GM04504 (cell line): ENCODE results near the gene FGD5.

Experiments
- DNase-seq: peaks from one replicate; pipeline ENCODE4 v3.0.0-alpha.2; 2012; ENCODE audit warnings: low read depth

Gene FGD5, protein sequence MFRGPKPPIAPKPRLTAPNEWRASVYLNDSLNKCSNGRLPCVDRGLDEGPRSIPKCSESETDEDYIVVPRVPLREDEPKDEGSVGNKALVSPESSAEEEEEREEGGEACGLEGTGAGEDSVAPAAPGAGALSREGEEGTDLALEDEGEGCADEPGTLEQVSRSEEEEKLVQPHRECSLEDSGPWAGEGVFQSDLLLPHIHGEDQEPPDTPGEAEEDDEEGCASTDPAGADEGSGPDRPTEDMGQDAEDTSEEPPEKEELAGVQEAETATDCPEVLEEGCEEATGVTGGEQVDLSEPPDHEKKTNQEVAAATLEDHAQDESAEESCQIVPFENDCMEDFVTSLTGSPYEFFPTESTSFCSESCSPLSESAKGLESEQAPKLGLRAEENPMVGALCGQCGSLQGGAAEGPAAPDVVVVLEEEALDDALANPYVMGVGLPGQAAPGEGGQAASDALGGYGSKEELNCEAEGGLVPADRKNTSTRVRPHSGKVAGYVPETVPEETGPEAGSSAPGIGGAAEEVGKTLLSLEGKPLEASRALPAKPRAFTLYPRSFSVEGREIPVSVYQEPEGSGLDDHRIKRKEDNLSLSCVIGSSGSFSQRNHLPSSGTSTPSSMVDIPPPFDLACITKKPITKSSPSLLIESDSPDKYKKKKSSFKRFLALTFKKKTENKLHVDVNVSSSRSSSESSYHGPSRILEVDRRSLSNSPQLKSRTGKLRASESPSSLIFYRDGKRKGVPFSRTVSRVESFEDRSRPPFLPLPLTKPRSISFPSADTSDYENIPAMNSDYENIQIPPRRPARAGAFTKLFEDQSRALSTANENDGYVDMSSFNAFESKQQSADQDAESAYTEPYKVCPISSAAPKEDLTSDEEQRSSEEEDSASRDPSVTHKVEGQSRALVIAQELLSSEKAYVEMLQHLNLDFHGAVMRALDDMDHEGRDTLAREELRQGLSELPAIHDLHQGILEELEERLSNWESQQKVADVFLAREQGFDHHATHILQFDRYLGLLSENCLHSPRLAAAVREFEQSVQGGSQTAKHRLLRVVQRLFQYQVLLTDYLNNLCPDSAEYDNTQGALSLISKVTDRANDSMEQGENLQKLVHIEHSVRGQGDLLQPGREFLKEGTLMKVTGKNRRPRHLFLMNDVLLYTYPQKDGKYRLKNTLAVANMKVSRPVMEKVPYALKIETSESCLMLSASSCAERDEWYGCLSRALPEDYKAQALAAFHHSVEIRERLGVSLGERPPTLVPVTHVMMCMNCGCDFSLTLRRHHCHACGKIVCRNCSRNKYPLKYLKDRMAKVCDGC (N-terminal part only)

DNA sequence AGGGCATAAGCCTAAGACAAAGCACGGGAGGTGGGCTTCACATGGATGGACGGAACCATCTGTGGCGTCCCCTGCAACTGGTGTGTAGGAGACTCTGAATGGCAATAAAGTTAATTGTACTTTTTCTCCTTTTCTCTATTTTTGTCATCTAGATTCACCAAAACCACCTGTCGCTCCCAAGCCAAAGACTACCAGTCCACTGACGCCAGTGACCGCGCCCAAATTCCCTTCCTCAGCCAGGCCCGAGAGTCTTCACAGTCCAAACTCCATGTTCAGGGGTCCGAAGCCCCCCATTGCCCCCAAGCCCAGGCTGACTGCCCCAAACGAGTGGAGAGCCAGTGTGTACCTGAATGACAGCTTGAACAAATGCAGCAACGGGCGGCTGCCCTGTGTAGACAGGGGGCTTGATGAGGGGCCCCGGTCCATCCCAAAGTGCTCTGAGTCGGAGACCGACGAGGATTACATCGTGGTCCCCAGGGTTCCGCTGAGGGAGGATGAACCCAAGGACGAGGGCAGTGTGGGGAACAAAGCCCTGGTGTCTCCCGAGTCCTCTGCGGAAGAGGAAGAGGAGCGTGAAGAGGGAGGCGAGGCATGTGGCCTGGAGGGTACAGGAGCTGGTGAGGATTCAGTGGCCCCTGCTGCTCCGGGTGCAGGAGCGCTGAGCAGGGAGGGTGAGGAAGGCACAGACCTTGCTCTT, at the start of gene FGD5:
Gene FGD5 (plus strand): TSS at position 159 of the 697 bp plus-strand sequence. CDS start 110 bp downstream, at position 269.
- no peak for DNase-seq

DNA sequence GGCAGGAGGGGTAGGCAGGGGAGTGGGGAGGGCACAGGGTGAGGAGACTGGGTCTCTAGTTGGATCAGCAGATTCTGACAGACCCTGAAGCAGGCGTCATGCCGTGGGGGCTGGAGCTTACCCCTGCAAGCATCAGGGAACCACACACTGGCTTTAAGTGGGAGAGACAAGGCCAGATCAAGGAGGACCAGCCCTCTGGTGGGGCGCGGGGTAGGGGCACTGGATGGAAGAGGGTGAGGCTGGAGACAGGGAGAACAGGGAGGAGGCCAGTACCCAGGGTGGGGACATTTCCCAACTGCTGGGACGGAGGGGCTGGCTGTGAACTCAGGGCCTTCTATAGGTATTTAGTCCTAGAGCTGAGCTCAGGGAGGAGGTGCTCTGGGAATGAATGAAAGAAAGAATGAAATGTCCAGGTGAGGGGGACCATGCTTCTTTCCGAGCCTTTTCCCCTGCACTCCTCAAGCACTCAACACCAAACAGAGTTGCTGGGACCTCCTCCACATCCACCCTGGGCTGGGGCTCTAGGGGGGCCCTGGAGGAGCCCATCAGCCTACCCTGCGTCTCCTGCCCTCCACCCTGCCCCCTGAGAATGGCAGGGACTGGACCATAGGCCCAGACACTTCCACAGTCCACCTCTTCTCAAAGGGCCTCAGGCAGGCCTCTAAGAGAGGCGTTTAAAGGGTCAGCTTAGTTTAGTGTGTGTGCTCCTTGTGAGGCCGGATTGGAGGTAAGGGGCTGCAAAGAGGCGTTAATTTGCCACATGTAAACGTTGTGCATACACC, 49.0 kb upstream of the FGD5 start:
- no peak for DNase-seq

DNA sequence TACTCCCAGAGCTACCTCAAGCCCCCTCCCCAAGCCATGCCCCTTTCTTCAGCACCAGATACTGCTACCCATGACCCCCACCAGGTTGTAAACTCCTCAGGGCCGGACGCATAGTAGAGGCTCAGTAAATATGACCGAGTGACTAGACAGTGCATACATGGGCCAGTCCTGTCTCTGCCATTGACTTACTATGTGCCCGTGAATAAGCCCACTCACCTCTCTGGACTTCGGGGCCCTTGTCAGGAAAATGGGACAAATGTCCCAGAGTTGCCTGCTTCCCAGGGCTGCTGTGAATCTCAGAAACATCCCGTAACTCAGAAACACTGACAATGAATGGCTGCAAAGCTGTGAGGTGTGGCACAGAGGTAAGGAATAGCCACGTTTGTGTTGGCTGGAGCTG, 48.2 kb upstream of the FGD5 start:
- no peak for DNase-seq

DNA sequence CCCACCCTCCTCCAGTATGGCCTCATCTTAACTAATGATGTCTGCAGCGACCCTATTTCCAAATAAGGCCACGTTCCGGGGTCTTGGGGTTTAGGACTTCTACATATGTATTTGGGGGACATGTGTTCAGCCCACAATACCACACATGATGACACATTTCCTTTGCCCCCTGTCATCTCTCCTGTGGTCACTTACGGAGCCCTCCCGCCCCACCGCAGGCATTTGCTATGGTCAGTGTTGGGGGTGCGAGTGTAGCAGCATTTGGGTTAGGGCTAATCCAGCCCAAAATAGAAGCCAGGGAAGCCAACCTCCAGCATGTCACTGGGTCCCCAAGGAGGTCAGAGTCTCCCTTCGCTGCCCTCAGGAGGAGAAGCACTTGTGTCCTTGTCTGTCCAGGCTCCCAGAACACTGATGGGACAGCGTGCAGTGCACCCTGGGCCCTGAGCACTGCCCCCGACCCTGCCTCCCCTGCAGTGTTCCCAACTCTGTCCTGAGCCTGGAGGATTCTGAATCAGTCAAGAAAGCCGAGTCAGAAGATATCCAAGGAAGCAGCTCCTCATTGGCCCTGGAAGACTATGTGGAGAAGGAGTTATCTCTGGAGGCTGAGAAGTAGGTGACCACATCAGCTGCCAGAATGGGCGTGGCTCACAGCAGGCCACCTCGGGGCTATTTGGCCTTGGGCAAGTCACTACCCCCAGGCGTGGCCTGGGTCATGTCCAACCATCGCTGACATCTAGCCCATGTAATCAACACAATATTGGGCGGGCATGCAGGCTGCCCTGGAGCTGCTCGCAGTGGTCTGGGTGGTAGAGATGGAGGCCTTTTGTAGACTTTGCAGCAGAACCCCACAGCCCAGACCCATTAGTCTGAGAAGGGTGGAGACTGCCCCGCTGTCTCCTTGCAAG, 46.9 kb upstream of the FGD5 start:
- no peak for DNase-seq

DNA sequence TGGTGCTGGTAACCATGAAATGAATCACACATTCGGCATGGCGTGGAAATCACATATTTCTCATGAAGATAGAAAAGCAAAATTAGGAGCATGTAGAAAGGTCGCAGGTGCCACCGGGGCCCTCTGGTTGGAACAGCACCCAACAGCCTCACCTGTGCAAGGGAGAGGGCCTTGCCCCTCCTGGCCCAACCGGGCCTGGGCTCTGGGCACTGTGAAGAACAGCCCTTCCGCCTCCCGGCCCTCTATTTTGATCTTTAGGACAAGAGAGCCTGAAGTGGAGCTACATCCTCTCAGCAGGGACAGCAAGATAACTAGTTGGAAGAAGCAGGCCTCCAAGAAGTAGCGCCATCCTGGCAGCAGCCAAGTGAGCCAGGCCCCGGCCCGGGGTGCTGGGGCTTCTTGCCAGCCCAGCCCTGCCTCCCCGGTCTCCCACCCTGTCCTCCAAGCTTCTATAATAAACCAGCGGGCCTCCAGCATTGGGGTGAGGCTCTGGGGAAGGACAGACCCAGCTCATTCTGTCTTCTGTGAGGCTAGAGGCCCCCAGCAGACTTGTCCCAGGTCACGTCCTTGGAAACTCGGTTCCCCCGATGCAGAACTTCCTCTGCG, 46.1 kb upstream of the FGD5 start:
- no peak for DNase-seq

DNA sequence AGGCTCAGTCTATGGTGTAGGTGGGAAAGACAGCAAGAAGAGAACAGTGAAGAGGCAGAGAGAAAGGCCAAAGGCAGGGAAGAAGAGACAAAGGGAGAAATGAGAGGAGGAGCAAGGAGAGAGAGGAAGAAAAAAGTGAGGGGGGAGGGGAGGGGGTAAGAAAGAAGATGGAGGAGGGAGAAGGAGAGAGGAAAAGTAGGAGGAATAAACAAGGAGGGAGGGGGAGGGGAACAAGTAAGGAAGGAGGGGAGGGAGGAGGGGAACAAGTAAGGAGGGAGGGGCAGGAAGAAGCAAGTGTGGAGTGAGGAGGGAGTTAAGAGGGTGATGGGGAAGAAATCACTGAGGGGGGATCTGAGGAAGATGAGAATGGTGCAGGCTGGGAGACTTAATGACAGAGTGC, 45.5 kb upstream of the FGD5 start:
- DNase-seq: no peak

DNA sequence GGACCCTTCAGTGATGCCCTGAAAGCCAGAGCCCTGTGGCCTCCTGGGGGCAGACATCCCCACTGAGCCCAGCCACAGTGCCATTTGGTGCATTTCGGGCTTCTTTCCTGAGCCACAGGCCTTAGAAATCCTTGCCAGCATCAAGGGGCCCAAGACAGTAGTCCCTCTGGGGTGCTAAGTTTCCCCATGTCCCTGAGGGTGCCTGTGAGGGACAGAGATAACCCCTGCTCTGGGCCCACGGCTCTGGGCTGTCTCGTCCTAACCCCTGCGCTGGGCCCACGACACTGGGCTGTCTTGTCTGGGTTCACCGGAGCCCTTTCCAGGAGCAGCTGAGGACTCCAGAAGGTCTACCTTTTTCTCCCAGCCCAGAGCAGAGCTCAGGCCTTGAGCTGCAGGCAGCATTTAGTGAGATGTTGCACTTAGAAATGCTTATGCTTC, 45.1 kb upstream of the FGD5 start:
- no peak for DNase-seq

DNA sequence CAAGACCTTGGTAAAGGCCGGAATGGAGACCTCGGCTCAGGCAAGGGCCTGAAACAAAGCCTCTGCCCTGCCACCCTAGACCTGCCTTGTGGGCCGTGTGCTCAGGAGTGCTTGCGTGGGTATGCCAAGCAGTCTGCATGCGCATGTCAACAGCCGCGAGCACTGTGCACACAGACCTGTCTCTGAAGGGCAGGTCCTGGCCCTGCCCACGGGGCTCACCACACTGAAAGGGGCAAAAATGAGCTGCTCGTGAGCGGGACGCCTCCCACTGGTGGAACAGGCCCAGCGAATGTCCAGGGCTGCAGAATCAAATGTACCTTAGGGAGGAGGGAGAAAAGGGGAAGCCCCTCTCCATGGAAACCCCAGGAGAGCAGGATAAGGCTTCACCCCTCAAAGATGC, 44.3 kb upstream of the FGD5 start:
- DNase-seq: no peak

DNA sequence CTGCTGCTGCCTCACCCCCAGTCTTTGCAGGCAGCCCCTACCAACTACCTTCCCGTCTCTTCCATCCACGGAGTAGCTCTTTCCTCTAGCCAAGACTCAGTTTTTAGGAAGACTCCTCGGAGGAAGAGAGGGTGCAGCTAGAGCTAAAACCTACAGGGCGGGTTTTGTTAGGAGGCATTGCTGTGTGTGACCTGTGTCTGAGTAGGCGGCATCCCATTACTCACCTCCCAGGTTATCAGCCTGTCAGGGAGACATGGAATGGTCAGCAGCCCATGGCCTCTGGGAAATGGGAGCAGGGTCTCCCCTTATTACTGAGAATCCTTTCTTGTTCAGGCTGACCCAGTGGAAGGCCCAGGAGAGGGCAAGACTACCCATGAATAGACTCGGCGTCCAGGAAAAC, 43.8 kb upstream of the FGD5 start:
- no peak for DNase-seq

DNA sequence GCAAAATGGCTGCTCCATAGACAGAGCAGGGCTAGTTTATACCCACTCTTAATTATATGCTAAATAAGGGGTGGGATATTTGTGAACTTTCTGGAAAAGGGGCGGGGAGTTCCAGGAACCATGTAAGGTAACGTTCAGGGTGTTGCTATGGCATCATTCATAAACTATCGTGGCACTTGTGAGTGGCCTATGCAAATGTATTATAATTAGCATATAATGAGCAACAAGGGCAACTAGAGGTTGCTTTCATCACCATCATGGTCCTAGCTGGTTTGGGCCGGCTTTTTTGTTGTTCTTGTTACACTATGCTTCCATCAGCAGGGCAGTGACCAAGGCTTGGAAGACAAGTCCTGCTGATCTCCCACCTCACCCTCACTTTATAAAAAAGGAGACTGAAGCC, 43.2 kb upstream of the FGD5 start:
- no peak for DNase-seq

DNA sequence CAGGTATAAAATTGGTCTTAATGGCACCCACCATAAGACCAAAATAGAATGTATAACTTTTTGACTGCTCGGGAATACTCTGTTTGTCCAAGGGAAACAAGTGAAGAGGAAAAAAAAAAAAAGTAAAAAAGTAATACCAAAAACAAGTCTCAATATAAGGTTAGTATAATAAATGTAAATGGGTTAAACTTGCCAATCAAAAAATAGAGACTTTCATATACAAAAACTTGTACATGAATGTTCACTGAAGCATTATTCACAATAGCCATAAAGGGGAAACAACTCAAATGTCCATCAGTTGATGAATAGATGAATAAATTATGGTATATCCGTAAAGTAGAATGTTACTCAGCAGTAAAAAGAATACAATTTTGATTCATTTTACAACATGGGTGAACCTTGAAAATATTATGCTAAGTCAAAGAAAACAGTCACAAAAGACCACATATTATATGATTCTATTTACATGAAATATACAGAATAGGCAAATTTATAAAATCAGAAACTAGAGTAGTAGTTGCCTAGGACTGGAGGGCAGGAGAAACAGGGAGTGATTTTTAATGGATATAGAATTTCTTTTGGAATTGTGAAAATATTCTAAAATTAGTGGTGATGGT, 39.6 kb upstream of the FGD5 start:
- no peak for DNase-seq

DNA sequence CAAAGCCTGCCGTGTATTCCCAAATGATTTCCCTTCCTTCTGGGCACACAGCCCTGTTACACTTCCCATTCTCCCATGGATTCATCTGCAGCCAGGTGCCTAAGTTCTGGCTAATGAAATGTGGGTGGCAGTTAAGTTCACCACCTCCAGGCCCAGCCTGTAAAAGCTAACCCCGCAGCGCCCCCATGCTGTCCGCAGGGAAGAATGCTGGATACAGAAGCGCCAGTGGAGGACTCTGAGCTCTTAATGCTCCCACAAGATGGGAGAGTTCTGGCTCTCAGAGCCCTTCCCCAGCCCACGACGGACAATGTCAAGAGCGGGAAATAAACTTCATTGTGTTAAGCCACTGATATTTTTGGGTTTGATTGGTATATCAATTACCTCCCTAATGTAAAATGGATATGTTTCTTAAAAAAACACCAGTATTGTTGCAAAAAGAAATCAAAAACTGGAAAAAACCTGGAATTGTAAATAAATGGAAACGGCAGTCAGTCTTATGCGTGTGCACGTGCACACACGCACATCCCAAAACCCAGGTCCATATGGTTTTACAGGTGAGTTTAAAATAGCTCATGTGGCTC, 37.7 kb upstream of the FGD5 start:
- DNase-seq: peak; percentile 13

DNA sequence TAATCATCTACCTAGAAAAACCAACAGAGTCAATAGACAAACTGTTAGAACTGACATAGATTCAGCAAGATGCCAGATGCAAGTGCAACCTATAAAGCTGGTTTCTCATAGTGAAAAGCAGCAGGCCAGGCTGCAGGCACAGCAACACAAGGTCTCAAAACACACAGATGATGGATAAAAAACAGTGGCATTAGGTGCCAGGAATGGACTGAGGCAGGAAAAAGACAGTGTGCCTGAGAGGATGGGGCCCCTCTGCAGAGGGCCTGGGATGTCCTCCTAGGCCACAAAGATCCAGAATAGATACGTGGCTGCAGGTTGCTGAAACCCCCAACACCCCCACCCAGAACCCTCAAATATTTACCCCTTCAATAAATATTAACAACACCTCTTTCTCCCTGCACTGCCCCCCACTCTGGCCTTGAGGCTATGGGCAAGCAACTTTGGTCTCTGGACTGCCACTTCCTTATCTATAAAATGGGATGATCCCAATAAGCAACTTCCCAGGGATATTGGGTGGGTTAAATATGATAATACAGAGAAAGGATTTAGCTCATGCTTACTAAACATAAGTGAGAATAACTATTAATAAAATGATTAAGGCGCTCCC, 35.2 kb upstream of the FGD5 start:
- DNase-seq: no peak

DNA sequence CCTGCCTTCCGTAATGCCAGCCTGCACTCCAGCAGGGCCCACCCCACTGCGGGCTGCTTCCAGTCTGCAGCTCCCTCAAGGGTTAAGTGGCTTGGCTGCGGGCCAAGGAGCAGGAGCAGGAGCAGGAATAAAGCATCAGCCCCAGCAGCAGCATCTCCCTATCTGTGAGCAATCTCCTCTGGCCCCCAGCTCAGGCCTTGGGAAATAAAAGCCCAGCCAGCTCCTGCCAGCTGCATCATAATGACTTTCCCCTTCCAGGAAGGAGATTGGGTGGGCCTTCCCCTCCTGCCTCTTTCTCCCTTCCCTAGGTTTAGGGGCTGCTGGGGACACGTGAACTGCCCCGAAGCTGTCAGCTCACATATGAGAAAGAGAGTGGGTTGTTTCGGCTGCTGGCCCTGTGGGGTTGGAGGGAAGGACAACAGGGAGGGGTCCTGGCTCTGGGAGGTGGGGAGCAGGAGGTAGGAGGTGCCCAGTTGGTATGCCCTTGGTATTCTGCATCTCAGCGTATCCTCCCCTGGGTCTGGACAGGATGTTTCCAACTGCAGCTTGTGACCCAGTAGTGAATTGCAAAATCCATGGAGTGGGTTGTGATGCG, 34.6 kb upstream of the FGD5 start:
- no peak for DNase-seq

DNA sequence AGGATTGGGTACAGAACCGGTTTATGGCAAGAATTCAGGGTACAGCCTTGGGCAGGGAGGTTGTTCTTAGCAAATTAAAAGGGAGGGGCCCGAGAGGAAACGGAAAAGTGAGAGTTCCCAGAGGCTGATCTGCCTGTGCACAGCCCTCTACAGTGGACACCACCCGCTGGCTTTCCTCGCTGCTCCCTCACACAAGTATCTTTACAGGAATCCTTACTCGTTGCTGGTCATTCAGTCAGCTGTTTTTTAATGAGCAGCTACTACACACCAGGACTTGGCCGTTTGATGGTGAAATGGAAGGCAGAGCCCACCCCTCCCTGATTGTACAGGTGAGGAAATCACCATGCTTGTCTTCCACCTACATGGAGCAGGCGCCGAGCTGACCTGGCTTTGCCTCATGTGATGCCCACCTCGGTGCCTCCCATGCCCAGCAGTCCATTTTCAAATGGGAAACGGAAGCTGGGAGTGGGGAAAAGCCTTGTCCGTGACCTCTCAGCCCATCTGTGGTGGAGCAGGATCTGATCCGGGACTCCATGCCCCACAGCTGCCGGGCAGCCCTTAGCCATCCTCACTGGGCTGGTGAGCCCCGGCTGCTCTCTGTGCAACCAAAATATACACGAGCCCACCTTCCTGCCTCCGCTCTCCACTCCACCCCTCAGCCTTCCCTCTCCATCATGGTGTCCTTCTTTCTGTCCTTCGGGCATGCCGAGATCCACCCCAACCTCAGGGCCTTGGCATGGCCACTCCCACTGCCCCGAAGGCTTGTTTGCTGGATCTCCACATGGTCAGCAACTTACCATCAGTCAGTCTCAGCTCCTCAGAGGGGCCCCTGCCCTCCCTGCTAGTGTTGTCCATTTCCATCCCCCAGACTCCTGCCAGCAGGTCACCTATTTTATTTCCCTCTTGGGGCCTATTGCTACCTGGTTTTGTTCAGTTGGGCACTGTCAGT, 33.3 kb upstream of the FGD5 start:
- DNase-seq: no peak

DNA sequence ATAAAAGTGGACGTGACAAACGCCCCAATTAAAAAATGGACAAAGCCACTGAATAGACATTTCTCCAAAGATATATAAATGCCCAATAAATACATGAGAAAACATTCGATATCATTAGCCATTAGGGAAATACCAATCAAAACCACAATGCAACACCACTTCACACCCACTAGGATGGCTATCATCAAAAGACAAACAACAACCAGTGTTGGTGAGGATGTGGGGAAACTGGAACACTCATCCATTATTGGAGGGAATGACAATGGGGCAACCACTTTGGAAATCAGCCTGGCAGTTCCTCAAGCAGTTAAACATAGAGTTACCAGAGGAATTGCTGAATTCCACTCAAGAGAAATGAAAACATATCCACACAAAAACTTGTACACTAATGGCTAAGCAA, 32.4 kb upstream of the FGD5 start:
- DNase-seq: no peak

DNA sequence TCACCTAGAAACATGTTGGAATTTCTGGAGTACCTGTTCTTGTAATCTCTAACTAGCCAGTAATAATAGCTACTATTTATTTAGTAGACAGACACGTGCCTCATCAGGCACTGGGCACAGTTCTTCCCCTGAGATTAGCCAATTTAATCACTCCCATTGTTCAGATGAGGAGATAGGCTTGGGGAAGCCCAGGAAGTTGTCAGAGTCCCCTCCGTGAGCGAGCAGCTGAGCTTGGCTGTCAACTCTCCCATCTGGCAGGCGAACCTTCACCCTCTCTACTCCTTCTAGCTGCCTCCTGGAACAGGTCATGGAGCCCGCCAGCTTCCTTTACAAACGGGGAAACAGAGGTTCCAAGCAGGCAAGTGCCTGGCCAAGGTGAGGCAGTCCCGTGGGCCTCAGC, 31.1 kb upstream of the FGD5 start:
- DNase-seq: no peak
